GM12878 (cell line): Measurements from ENCODE around the gene DAZAP1. TPM values are rescaled to one million over a fixed set of nuclear protein-coding genes. Genes with fewer than 3 reads are reported as not detected.

ENCODE experiments used
- CHD2 ChIP-seq: IDR thresholded peaks from 2 replicates; pipeline ENCODE4 v1.6.1; 2011; ENCODE audit warnings: low read depth, low read length, improper control_type of control experiment, borderline replicate concordance
- CHD4 ChIP-seq: fragments of 200-600 bp; sonication (generic); IDR thresholded peaks from 2 replicates; pipeline ENCODE4 v1.6.1; 2016; ENCODE audit warnings: mild to moderate bottlenecking
- CREM ChIP-seq: IDR thresholded peaks from 2 replicates; pipeline ENCODE4 v1.6.1; 2014; ENCODE audit warnings: antibody characterized with exemption, low read depth
- EGR1 ChIP-seq, 2 experiments: IDR thresholded peaks; 1 replicate in 1 of 2; 2 replicates in 1 of 2; pipeline ENCODE4 v1.6.1; 2011 to 2012; ENCODE audit warnings: low read depth in 2 of 2, low read length in 2 of 2, borderline replicate concordance in 1 of 2, mild to moderate bottlenecking in 1 of 2, moderate library complexity in 1 of 2
- EP300 ChIP-seq, 2 experiments: fragments of 150-350 bp in 1 of 2; IDR thresholded peaks; 2 replicates each; pipeline ENCODE4 v1.6.1; 2011 to 2012; ENCODE audit warnings: low read depth in 2 of 2, low read length in 2 of 2, borderline replicate concordance in 1 of 2, improper control_type of control experiment in 1 of 2, inconsistent platforms in 1 of 2; ENCODE audit not compliant: control insufficient read depth in 1 of 2
- ETV6 ChIP-seq, 2 experiments: fragments of 450-650 bp in 1 of 2; IDR thresholded peaks in 1 of 2; conservative IDR thresholded peaks in 1 of 2; 2 replicates each; pipeline ENCODE4 v1.6.1; 2014; ENCODE audit warnings: antibody characterized with exemption in 1 of 2, borderline replicate concordance in 1 of 2, low read depth in 1 of 2, mild to moderate bottlenecking in 1 of 2, moderate library complexity in 1 of 2
- FOXM1 ChIP-seq: IDR thresholded peaks from 2 replicates; pipeline ENCODE4 v1.6.1; 2012; ENCODE audit warnings: low read depth, mild to moderate bottlenecking, inconsistent platforms, low read length, moderate library complexity
- HCFC1 ChIP-seq: fragments of 150-350 bp; IDR thresholded peaks from 2 replicates; pipeline ENCODE4 v1.6.1; 2014; ENCODE audit warnings: low read length
- HDAC2 ChIP-seq: fragments of 200-600 bp; sonication (generic); IDR thresholded peaks from 2 replicates; pipeline ENCODE4 v1.6.1; 2017
- MEF2A ChIP-seq: IDR thresholded peaks from 2 replicates; pipeline ENCODE4 v1.6.1; 2011; ENCODE audit warnings: low read depth, mild to moderate bottlenecking, low read length, moderate library complexity; ENCODE audit not compliant: insufficient read depth
- MXI1 ChIP-seq: fragments of 150-350 bp; IDR thresholded peaks from 2 replicates; pipeline ENCODE4 v1.6.1; 2011; ENCODE audit warnings: low read depth, mild to moderate bottlenecking, inconsistent platforms, low read length, improper control_type of control experiment
- MYC ChIP-seq: IDR thresholded peaks from 2 replicates; pipeline ENCODE4 v1.6.1; 2011; ENCODE audit warnings: mild to moderate bottlenecking, low read length, moderate library complexity, inconsistent platforms; ENCODE audit not compliant: insufficient read depth, insufficient replicate concordance, insufficient read length, severe bottlenecking
- NBN ChIP-seq: fragments of 450-650 bp; IDR thresholded peaks from 2 replicates; pipeline ENCODE4 v1.6.1; 2016
- NKRF ChIP-seq: fragments of 450-650 bp; conservative IDR thresholded peaks from 2 replicates; pipeline ENCODE4 v1.6.1; 2017; ENCODE audit warnings: mild to moderate bottlenecking, moderate library complexity
- POLR2AphosphoS2 ChIP-seq: IDR thresholded peaks from 2 replicates; pipeline ENCODE4 v1.6.1; 2011; ENCODE audit warnings: low read depth, mild to moderate bottlenecking, low read length, improper control_type of control experiment, moderate library complexity
- PRDM15 ChIP-seq: fragments of 450-650 bp; formaldehyde crosslinking; IDR thresholded peaks from 2 replicates; pipeline ENCODE4 v1.4.0; 2020; ENCODE audit warnings: mild to moderate bottlenecking, moderate library complexity
- RB1 ChIP-seq: fragments of 450-650 bp; formaldehyde crosslinking; IDR thresholded peaks from 2 replicates; pipeline ENCODE4 v1.6.1; 2017; ENCODE audit warnings: mild to moderate bottlenecking, borderline replicate concordance
- RBBP5 ChIP-seq: fragments of 200-600 bp; sonication (generic); conservative IDR thresholded peaks from 2 replicates; pipeline ENCODE4 v1.6.1; 2016
- SMC3 ChIP-seq: IDR thresholded peaks from 2 replicates; pipeline ENCODE4 v1.6.1; 2011; ENCODE audit warnings: low read length, improper control_type of control experiment, borderline replicate concordance
- SUPT20H ChIP-seq: IDR thresholded peaks from 2 replicates; pipeline ENCODE4 v1.6.1; 2011; ENCODE audit warnings: low read depth, mild to moderate bottlenecking, low read length, moderate library complexity, borderline replicate concordance; ENCODE audit not compliant: control insufficient read depth
- USF1 ChIP-seq: IDR thresholded peaks from 2 replicates; pipeline ENCODE4 v1.6.1; 2011; ENCODE audit warnings: borderline replicate concordance, low read depth, mild to moderate bottlenecking, moderate library complexity, mixed read lengths, low read length; ENCODE audit not compliant: insufficient read depth; ENCODE audit errors: extremely low read length
- ZNF207 ChIP-seq: fragments of 450-650 bp; IDR thresholded peaks from 2 replicates; pipeline ENCODE4 v1.6.1; 2014; ENCODE audit warnings: antibody characterized with exemption, mild to moderate bottlenecking, borderline replicate concordance
- polyA plus RNA-seq, 11 experiments: library from polyadenylated mRNA; depleted of rRNA in 4 of 11; unstranded in 6 of 11; stranded (reverse) in 5 of 11; fragments of >200 nt; fragmentation: Nextera tagmentation in 4 of 11; fragmentation: Illumina TruSeq in 1 of 11; extraction: Ambion mirVana in 4 of 11; extraction: Trizol in 1 of 11; gene quantifications; 1 replicate in 1 of 11; 2 replicates in 10 of 11; pipeline versions ENCODE4 v1.2.1 to v1.2.3, GENCODE V29; 2011 to 2016; ENCODE audit warnings: inconsistent platforms in 2 of 11, missing spikeins in 2 of 11, low read depth in 1 of 11
- total RNA-seq, 4 experiments: library from RNA; depleted of rRNA in 3 of 4; stranded (reverse); fragments of >200 nt in 3 of 4; fragmentation: Illumina TruSeq in 1 of 4; extraction: Trizol in 1 of 4; gene quantifications; 2 replicates each; pipeline versions ENCODE4 v1.2.1 to v1.2.3, GENCODE V29; 2013 to 2021

Gene DAZAP1
- total and polyA plus RNA-seq, 10 of the 15 experiments (the other 5 are each of a cell fraction or from before 2014, with no cell fraction given), result 9.9 to 240 (median 92.3) TPM

- peak in 1 of 2 experiments; percentile 56; a peak in 1 of 4 replicates for TF ChIP-seq ETV6 (conservative IDR thresholded peaks at IDR 0.05 in 1 of 2, IDR thresholded peaks at IDR 0.05 in 1 of 2; ENCODE audit: borderline replicate concordance in 1 of 2, low read depth in 1 of 2)
- no peak for TF ChIP-seq HDAC2
- TF ChIP-seq RB1, result peak; percentile 77
- TF ChIP-seq CHD4, result no peak
- peak; percentile 70; the same call in 1 of the 2 replicates for TF ChIP-seq CREM
- TF ChIP-seq NBN, result peak; percentile 90; the same call in 1 of the 2 replicates
- TF ChIP-seq CHD2, result peak; percentile 63; the same call in 1 of the 2 replicates
- no peak for TF ChIP-seq SMC3
- no peak for TF ChIP-seq SUPT20H
- TF ChIP-seq NKRF, result peak; percentile 90
- TF ChIP-seq PRDM15 (CRISPR knock-in tag), result no peak
- TF ChIP-seq MYC, result no peak
- peak; percentile 91 for TF ChIP-seq USF1
- no peak for TF ChIP-seq MEF2A
- no peak for TF ChIP-seq FOXM1
- peak; percentile 85; the same call in 1 of the 2 replicates for TF ChIP-seq POLR2AphosphoS2
- TF ChIP-seq EP300 (IDR thresholded peaks at IDR 0.05; ENCODE audit: borderline replicate concordance in 1 of 2, control insufficient read depth in 1 of 2, low read depth in 2 of 2, low read length in 2 of 2), result no peak
- peak; percentile 57; the same call in 1 of the 2 replicates for TF ChIP-seq MXI1
- peak; percentile 32 for TF ChIP-seq HCFC1
- TF ChIP-seq EGR1 (IDR thresholded peaks at IDR 0.05; ENCODE audit: borderline replicate concordance in 1 of 2, low read depth in 2 of 2, low read length in 2 of 2), result peak in 1 of 2 experiments; percentile 86; a peak in 2 of 3 replicates
- TF ChIP-seq ZNF207, result peak; percentile 98
- no peak for TF ChIP-seq RBBP5
Observed at GRCh38 chr19:1478934-1479707, 71.7 kb downstream of the DAZAP1 start, which contains the start of gene C19orf25 (continued).
